GM23338 (cell line): ENCODE results near the gene PAN2. TPM values are rescaled to one million over a fixed set of nuclear protein-coding genes. Genes with fewer than 3 reads are reported as not detected.
A peak's percentile ranks its signal among the peaks of the same experiment; 100 is the strongest.

Experiments used
- ATAC-seq: fragments of 200-7000 bp; cut with Tn5 transposase; 3 replicates; pipeline ENCODE4 v1.9.1; 2020
- DNase-seq: peaks from one replicate; pipeline ENCODE4 v3.0.0-alpha.2; 2015; ENCODE audit warnings: low spot score
- H2AFZ ChIP-seq: fragments of 200-600 bp; sonication (generic); 2 replicates; pipeline ENCODE4 v1.8.0; 2016; ENCODE audit warnings: antibody characterized with exemption, mild to moderate bottlenecking, moderate library complexity
- H3F3A ChIP-seq: fragments of 200-600 bp; sonication (generic); replicated peaks from 2 replicates; pipeline ENCODE4 v1.8.0; 2017; ENCODE audit warnings: antibody characterized with exemption, mixed run types, low read depth
- H3K27ac ChIP-seq: fragments of 200-600 bp; sonication (generic); 2 replicates; pipeline ENCODE4 v1.6.1; 2016; ENCODE audit warnings: low read depth
- H3K27me3 ChIP-seq: fragments of 200-600 bp; sonication (generic); 2 replicates; pipeline ENCODE4 v1.8.0; 2016; ENCODE audit warnings: mild to moderate bottlenecking, mixed run types, moderate library complexity; ENCODE audit not compliant: insufficient read depth
- H3K36me3 ChIP-seq: fragments of 200-600 bp; sonication (generic); 2 replicates; pipeline ENCODE4 v1.8.0; 2016; ENCODE audit warnings: mild to moderate bottlenecking; ENCODE audit not compliant: insufficient read depth
- H3K4me1 ChIP-seq: fragments of 200-600 bp; sonication (generic); 2 replicates; pipeline ENCODE4 v1.8.0; 2016; ENCODE audit warnings: mild to moderate bottlenecking, moderate library complexity; ENCODE audit not compliant: insufficient read depth
- H3K4me2 ChIP-seq: fragments of 200-600 bp; sonication (generic); 2 replicates; pipeline ENCODE4 v1.7.1; 2017; ENCODE audit warnings: mixed run types
- H3K4me3 ChIP-seq: fragments of 200-600 bp; sonication (generic); 2 replicates; pipeline ENCODE4 v1.6.1; 2016; ENCODE audit warnings: mixed run types
- H3K79me2 ChIP-seq: fragments of 200-600 bp; sonication (generic); replicated peaks from 2 replicates; pipeline ENCODE4 v1.8.0; 2017; ENCODE audit warnings: mild to moderate bottlenecking; ENCODE audit not compliant: insufficient read depth
- H3K9me2 ChIP-seq: fragments of 200-600 bp; sonication (generic); 2 replicates; pipeline ENCODE4 v1.8.0; 2017; ENCODE audit not compliant: insufficient read depth
- H4K20me1 ChIP-seq: fragments of 200-600 bp; sonication (generic); replicated peaks from 2 replicates; pipeline ENCODE4 v1.8.0; 2017; ENCODE audit warnings: mild to moderate bottlenecking; ENCODE audit not compliant: insufficient read depth
- H3K27ac Mint-ChIP-seq: 2 replicates; pipeline ENCODE4 v1.8.0; 2020; ENCODE audit warnings: inconsistent platforms, mild to moderate bottlenecking, moderate library complexity, mixed read lengths
- H3K27me3 Mint-ChIP-seq: 3 replicates; pipeline ENCODE4 v1.8.0; 2022; ENCODE audit warnings: low read depth, mild to moderate bottlenecking, moderate library complexity, mixed read lengths, inconsistent platforms; ENCODE audit not compliant: insufficient read depth, poor library complexity
- H3K36me3 Mint-ChIP-seq: 3 replicates; pipeline ENCODE4 v1.8.0; 2021; ENCODE audit warnings: low read depth, mild to moderate bottlenecking, inconsistent platforms, moderate library complexity, mixed read lengths
- H3K4me1 Mint-ChIP-seq: 3 replicates; pipeline ENCODE4 v1.8.0; 2020; ENCODE audit warnings: mild to moderate bottlenecking, inconsistent platforms, mixed read lengths
- H3K4me3 Mint-ChIP-seq: 3 replicates; pipeline ENCODE4 v1.8.0; 2021; ENCODE audit warnings: moderate library complexity, mild to moderate bottlenecking, inconsistent platforms, mixed read lengths
- H3K9me3 Mint-ChIP-seq: 3 replicates; pipeline ENCODE4 v1.8.0; 2020; ENCODE audit warnings: moderate library complexity, mild to moderate bottlenecking, inconsistent platforms, mixed read lengths
- CREB1 ChIP-seq: fragments of 250-450 bp; sonication (Bioruptor Pico); IDR thresholded peaks from 2 replicates; pipeline ENCODE4 v1.5.0; 2020; ENCODE audit warnings: low read depth, mild to moderate bottlenecking, moderate library complexity
- EZH2 ChIP-seq: fragments of 200-600 bp; sonication (generic); IDR thresholded peaks from one replicate; pipeline ENCODE4 v1.8.0; 2017; ENCODE audit warnings: antibody characterized with exemption, mild to moderate bottlenecking, low read depth; ENCODE audit not compliant: unreplicated experiment
- EZH2phosphoT487 ChIP-seq: fragments of 200-600 bp; sonication (generic); IDR thresholded peaks from one replicate; pipeline ENCODE4 v1.8.1; 2018; ENCODE audit warnings: antibody characterized with exemption; ENCODE audit not compliant: unreplicated experiment
- JUNB ChIP-seq: IDR thresholded peaks from one replicate; pipeline ENCODE4 v1.6.1; 2016; ENCODE audit warnings: antibody characterized with exemption; ENCODE audit not compliant: unreplicated experiment
- NANOG ChIP-seq: IDR thresholded peaks from 2 replicates; pipeline ENCODE4 v1.6.1; 2016; ENCODE audit warnings: antibody characterized with exemption, borderline replicate concordance
- POLR2AphosphoS5 ChIP-seq: IDR thresholded peaks from 2 replicates; pipeline ENCODE4 v1.6.1; 2016; ENCODE audit warnings: antibody characterized with exemption, low read depth
- STAT1 ChIP-seq: IDR thresholded peaks from one replicate; pipeline ENCODE4 v1.6.1; 2016; ENCODE audit warnings: antibody characterized with exemption; ENCODE audit not compliant: unreplicated experiment
- ZNF114 ChIP-seq: fragments of 250-450 bp; sonication (Bioruptor Pico); IDR thresholded peaks from 2 replicates; pipeline ENCODE4 v1.5.0; 2020; ENCODE audit warnings: mild to moderate bottlenecking, moderate library complexity
- polyA plus RNA-seq: library from polyadenylated mRNA; unstranded; fragments of >200 nt; fragmentation: Nextera tagmentation; extraction: Ambion mirVana; gene quantifications from 2 replicates; pipeline ENCODE4 v1.2.1, GENCODE V29; 2016
- total RNA-seq: library from RNA; depleted of rRNA; stranded (reverse); fragments of >200 nt; shearing (Covaris generic); gene quantifications from 2 replicates; pipeline ENCODE4 v1.2.3, GENCODE V29; 2014
- TF ChIP-seq, protein P1 (sequence below): IDR thresholded peaks from one replicate; pipeline ENCODE4 v1.6.1; 2018; ENCODE audit warnings: antibody characterized with exemption; ENCODE audit not compliant: unreplicated experiment
- TF ChIP-seq, protein P2 (sequence below), 2 experiments: fragments of 200-600 bp in 1 of 2; sonication (generic) in 1 of 2; conservative IDR thresholded peaks; 2 replicates each; pipeline versions ENCODE4 v1.5.1 to v1.6.1; 2016 to 2017; ENCODE audit warnings: antibody characterized with exemption in 2 of 2, low read depth in 2 of 2, mild to moderate bottlenecking in 2 of 2, moderate library complexity in 1 of 2
- TF ChIP-seq, protein P3 (sequence below): fragments of 250-450 bp; sonication (Bioruptor Pico); IDR thresholded peaks from 2 replicates; pipeline ENCODE4 v1.5.0; 2020; ENCODE audit warnings: mild to moderate bottlenecking, moderate library complexity
- TF ChIP-seq, protein P4 (sequence below): IDR thresholded peaks from 2 replicates; pipeline ENCODE4 v1.6.1; 2016; ENCODE audit warnings: antibody characterized with exemption

The PAN2 gene
- total and polyA plus RNA-seq, 2 experiments from 2014 or later: 11.5 to 27.2 TPM

DNA sequence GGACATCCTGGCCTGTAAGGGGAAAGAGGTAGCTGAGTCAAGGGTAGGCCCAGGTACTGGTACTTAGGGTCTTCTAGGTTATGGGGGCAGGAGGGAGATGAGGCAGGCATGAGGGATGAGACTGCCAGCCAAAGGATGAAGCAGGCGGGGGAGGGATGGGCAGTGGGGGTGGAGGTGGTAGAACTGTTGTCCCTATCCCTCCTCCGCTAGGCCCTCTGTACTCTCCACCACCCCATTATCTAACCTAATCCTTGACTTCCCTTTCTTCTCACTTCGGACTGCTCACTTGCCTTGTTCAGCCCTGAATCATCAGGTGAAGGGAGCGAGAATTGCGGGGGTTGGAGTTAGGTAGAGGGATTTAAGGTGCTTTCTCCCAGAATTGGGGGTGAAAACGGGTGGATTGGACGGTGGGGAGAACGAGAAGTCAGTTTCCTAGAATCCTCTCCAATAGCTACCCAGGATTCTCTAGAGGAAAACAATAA is 562 bp downstream of the PAN2 start (continued):
- TF ChIP-seq, protein P1, sequence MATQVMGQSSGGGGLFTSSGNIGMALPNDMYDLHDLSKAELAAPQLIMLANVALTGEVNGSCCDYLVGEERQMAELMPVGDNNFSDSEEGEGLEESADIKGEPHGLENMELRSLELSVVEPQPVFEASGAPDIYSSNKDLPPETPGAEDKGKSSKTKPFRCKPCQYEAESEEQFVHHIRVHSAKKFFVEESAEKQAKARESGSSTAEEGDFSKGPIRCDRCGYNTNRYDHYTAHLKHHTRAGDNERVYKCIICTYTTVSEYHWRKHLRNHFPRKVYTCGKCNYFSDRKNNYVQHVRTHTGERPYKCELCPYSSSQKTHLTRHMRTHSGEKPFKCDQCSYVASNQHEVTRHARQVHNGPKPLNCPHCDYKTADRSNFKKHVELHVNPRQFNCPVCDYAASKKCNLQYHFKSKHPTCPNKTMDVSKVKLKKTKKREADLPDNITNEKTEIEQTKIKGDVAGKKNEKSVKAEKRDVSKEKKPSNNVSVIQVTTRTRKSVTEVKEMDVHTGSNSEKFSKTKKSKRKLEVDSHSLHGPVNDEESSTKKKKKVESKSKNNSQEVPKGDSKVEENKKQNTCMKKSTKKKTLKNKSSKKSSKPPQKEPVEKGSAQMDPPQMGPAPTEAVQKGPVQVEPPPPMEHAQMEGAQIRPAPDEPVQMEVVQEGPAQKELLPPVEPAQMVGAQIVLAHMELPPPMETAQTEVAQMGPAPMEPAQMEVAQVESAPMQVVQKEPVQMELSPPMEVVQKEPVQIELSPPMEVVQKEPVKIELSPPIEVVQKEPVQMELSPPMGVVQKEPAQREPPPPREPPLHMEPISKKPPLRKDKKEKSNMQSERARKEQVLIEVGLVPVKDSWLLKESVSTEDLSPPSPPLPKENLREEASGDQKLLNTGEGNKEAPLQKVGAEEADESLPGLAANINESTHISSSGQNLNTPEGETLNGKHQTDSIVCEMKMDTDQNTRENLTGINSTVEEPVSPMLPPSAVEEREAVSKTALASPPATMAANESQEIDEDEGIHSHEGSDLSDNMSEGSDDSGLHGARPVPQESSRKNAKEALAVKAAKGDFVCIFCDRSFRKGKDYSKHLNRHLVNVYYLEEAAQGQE: no peak

DNA sequence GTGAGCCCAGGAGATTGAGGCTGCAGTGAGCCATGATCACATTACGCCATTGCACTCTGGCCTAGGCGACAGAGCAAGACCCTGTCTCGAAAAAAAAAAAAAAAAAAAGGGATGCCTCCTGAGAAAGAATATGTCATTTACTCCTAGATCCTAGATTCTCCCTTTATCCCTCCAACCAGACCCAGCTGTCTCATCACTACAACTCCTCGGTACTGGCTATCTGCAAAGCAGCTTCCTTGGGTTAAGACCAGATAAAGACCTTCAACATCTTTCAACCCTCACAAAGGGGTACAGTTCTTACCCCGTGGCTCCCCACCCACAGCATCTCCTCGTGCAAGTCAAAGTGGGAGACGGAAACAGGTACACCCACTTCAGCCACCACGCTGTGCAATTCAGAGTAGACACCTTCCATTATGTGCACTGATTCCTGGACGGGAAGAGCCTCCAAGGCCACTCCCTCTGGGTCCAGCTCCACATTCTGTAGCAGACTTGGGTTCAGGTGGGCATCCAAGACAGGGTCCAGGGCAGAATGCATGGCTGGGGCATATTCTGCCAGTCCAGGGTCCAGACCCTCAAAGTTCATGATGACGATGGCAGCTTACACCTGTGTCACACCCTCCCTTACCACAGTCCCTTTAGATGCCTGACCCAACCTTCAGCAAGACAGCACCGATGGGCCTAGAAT is 1.1 kb downstream of the PAN2 start:
- no peaks in the 10 kb centered on the region for H3K9me3 Mint-ChIP-seq
- no peaks in the 10 kb centered on the region for H3K27me3 ChIP-seq
- 0 out of 2 replicates have a peak, but pooled peaks cover 6% of the 10 kb centered on the region for H3F3A ChIP-seq
- H3K4me3 ChIP-seq: peak overlapping the region; percentile 58
- ATAC-seq (no peak), DNase-seq (no peak)
- peaks cover 11% of the 10 kb centered on the region for H3K27me3 Mint-ChIP-seq
- no peaks in the 10 kb centered on the region for H3K36me3 Mint-ChIP-seq
- peak overlapping the region; percentile 99 for H3K27ac Mint-ChIP-seq
- H3K4me2 ChIP-seq: peak overlapping the region; percentile 81
- peaks cover 24% of the 10 kb centered on the region for H3K4me1 Mint-ChIP-seq
- H4K20me1 ChIP-seq: no peaks in the 10 kb centered on the region
- H3K4me3 Mint-ChIP-seq: peak overlapping the region; percentile 91
- peaks cover 4% of the 10 kb centered on the region for H3K9me2 ChIP-seq
- H3K36me3 ChIP-seq: no peaks in the 10 kb centered on the region
- peaks cover 5% of the 10 kb centered on the region; the same call in 1 of the 2 replicates for H3K79me2 ChIP-seq
- H3K4me1 ChIP-seq: peaks cover 16% of the 10 kb centered on the region
- peak overlapping the region; percentile 98 for H3K27ac ChIP-seq
- H2AFZ ChIP-seq: no peak overlapping the region
- TF ChIP-seq ZNF114 (CRISPR knock-in tag) (no peak), STAT1 (no peak), EZH2 (no peak), JUNB (no peak), EZH2phosphoT487 (no peak), POLR2AphosphoS5 (no peak), CREB1 (CRISPR knock-in tag) (no peak), NANOG (no peak)
- TF ChIP-seq, protein P2, sequence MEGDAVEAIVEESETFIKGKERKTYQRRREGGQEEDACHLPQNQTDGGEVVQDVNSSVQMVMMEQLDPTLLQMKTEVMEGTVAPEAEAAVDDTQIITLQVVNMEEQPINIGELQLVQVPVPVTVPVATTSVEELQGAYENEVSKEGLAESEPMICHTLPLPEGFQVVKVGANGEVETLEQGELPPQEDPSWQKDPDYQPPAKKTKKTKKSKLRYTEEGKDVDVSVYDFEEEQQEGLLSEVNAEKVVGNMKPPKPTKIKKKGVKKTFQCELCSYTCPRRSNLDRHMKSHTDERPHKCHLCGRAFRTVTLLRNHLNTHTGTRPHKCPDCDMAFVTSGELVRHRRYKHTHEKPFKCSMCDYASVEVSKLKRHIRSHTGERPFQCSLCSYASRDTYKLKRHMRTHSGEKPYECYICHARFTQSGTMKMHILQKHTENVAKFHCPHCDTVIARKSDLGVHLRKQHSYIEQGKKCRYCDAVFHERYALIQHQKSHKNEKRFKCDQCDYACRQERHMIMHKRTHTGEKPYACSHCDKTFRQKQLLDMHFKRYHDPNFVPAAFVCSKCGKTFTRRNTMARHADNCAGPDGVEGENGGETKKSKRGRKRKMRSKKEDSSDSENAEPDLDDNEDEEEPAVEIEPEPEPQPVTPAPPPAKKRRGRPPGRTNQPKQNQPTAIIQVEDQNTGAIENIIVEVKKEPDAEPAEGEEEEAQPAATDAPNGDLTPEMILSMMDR (conservative IDR thresholded peaks at IDR 0.05; ENCODE audit: low read depth in 2 of 2): no peak
- TF ChIP-seq, protein P3, sequence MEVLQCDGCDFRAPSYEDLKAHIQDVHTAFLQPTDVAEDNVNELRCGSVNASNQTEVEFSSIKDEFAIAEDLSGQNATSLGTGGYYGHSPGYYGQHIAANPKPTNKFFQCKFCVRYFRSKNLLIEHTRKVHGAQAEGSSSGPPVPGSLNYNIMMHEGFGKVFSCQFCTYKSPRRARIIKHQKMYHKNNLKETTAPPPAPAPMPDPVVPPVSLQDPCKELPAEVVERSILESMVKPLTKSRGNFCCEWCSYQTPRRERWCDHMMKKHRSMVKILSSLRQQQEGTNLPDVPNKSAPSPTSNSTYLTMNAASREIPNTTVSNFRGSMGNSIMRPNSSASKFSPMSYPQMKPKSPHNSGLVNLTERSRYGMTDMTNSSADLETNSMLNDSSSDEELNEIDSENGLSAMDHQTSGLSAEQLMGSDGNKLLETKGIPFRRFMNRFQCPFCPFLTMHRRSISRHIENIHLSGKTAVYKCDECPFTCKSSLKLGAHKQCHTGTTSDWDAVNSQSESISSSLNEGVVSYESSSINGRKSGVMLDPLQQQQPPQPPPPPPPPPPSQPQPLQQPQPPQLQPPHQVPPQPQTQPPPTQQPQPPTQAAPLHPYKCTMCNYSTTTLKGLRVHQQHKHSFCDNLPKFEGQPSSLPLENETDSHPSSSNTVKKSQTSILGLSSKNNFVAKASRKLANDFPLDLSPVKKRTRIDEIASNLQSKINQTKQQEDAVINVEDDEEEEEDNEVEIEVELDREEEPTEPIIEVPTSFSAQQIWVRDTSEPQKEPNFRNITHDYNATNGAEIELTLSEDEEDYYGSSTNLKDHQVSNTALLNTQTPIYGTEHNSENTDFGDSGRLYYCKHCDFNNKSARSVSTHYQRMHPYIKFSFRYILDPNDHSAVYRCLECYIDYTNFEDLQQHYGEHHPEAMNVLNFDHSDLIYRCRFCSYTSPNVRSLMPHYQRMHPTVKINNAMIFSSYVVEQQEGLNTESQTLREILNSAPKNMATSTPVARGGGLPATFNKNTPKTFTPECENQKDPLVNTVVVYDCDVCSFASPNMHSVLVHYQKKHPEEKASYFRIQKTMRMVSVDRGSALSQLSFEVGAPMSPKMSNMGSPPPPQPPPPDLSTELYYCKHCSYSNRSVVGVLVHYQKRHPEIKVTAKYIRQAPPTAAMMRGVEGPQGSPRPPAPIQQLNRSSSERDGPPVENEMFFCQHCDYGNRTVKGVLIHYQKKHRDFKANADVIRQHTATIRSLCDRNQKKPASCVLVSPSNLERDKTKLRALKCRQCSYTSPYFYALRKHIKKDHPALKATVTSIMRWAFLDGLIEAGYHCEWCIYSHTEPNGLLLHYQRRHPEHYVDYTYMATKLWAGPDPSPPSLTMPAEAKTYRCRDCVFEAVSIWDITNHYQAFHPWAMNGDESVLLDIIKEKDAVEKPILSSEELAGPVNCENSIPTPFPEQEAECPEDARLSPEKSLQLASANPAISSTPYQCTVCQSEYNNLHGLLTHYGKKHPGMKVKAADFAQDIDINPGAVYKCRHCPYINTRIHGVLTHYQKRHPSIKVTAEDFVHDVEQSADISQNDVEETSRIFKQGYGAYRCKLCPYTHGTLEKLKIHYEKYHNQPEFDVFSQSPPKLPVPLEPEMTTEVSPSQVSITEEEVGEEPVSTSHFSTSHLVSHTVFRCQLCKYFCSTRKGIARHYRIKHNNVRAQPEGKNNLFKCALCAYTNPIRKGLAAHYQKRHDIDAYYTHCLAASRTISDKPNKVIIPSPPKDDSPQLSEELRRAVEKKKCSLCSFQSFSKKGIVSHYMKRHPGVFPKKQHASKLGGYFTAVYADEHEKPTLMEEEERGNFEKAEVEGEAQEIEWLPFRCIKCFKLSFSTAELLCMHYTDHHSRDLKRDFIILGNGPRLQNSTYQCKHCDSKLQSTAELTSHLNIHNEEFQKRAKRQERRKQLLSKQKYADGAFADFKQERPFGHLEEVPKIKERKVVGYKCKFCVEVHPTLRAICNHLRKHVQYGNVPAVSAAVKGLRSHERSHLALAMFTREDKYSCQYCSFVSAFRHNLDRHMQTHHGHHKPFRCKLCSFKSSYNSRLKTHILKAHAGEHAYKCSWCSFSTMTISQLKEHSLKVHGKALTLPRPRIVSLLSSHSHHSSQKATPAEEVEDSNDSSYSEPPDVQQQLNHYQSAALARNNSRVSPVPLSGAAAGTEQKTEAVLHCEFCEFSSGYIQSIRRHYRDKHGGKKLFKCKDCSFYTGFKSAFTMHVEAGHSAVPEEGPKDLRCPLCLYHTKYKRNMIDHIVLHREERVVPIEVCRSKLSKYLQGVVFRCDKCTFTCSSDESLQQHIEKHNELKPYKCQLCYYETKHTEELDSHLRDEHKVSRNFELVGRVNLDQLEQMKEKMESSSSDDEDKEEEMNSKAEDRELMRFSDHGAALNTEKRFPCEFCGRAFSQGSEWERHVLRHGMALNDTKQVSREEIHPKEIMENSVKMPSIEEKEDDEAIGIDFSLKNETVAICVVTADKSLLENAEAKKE: no peak
- TF ChIP-seq, protein P4, sequence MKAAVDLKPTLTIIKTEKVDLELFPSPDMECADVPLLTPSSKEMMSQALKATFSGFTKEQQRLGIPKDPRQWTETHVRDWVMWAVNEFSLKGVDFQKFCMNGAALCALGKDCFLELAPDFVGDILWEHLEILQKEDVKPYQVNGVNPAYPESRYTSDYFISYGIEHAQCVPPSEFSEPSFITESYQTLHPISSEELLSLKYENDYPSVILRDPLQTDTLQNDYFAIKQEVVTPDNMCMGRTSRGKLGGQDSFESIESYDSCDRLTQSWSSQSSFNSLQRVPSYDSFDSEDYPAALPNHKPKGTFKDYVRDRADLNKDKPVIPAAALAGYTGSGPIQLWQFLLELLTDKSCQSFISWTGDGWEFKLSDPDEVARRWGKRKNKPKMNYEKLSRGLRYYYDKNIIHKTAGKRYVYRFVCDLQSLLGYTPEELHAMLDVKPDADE: no peak
